H1 (cell line): Measurements from ENCODE around the gene XPNPEP2. TPM values are rescaled to one million over a fixed set of nuclear protein-coding genes. Genes with fewer than 3 reads are reported as not detected.

Source experiments
- CTCF ChIA-PET: fragments of 300-600 bp; sonication (Branson Sonifier 250); formaldehyde crosslinking; loops from one replicate; lab custom pipeline; 2021; ENCODE audit not compliant: partially characterized antibody; lab: Charles Lee
- POLR2A ChIA-PET: fragments of 300-600 bp; sonication (Branson Sonifier 250); formaldehyde crosslinking; loops from one replicate; lab custom pipeline; 2021; ENCODE audit warnings: inconsistent platforms; ENCODE audit not compliant: partially characterized antibody; lab: Charles Lee
- DNase-seq, 2 experiments: peaks; one replicate each; pipeline versions ENCODE4 v3.0.0 to v3.0.0-alpha.2; 2010 to 2022; ENCODE audit warnings: low spot score in 2 of 2, low read depth in 1 of 2, mixed read lengths in 1 of 2
- FAIRE-seq: peaks from 2 replicates; lab custom pipeline; 2011; peaks lifted over from hg19 to GRCh38; lab: Jason Lieb, UNC
- H2AFZ ChIP-seq: 2 replicates; pipeline ENCODE4 v1.8.1; 2012; ENCODE audit warnings: low read length, inconsistent platforms
- H2AK5ac ChIP-seq: 2 replicates; pipeline ENCODE4 v1.6.1; 2013; ENCODE audit warnings: low read depth, low read length
- H2BK120ac ChIP-seq: replicated peaks from 2 replicates; pipeline ENCODE3; 2013; ENCODE audit warnings: low read depth, low read length, inconsistent platforms
- H2BK12ac ChIP-seq: 2 replicates; pipeline ENCODE4 v1.6.1; 2013; ENCODE audit warnings: low read depth, low read length
- H2BK15ac ChIP-seq: 2 replicates; pipeline ENCODE4 v1.6.1; 2013; ENCODE audit warnings: low read length
- H2BK20ac ChIP-seq: 2 replicates; pipeline ENCODE4 v1.6.1; 2013; ENCODE audit warnings: low read length
- H2BK5ac ChIP-seq: 2 replicates; pipeline ENCODE4 v1.6.1; 2013; ENCODE audit warnings: low read depth, low read length
- H3K14ac ChIP-seq: 2 replicates; pipeline ENCODE4 v1.6.1; 2013; ENCODE audit warnings: inconsistent platforms; ENCODE audit not compliant: insufficient read length
- H3K18ac ChIP-seq: 2 replicates; pipeline ENCODE4 v1.6.1; 2013; ENCODE audit warnings: low read length; ENCODE audit errors: extremely low read depth
- H3K23ac ChIP-seq: 2 replicates; pipeline ENCODE4 v1.6.1; 2013; ENCODE audit warnings: inconsistent platforms; ENCODE audit not compliant: insufficient read length
- H3K23me2 ChIP-seq: 2 replicates; pipeline ENCODE4 v1.6.1; 2013; ENCODE audit warnings: low read depth, low read length
- H3K27ac ChIP-seq: 2 replicates; pipeline ENCODE4 v1.6.1; 2011; ENCODE audit warnings: low read depth, low read length, inconsistent platforms
- H3K27me3 ChIP-seq, 4 experiments: replicated peaks in 1 of 4; 1 replicate in 1 of 4; 2 replicates in 3 of 4; pipeline versions ENCODE4 v1.6.1 to v1.8.1; 2011 to 2013; ENCODE audit warnings: low read length in 3 of 4, mild to moderate bottlenecking in 3 of 4, inconsistent platforms in 2 of 4, mixed read lengths in 2 of 4, moderate library complexity in 1 of 4; ENCODE audit not compliant: control insufficient read depth in 3 of 4, insufficient read depth in 3 of 4; ENCODE audit errors: extremely low read depth in 1 of 4
- H3K36me3 ChIP-seq, 4 experiments: 2 replicates each; pipeline versions ENCODE4 v1.6.1 to v1.8.1; 2011 to 2013; ENCODE audit warnings: mild to moderate bottlenecking in 4 of 4, low read length in 3 of 4, moderate library complexity in 2 of 4, control low read depth in 1 of 4, inconsistent platforms in 1 of 4; ENCODE audit not compliant: insufficient read depth in 4 of 4, control insufficient read depth in 2 of 4
- H3K4ac ChIP-seq: replicated peaks from 2 replicates; pipeline ENCODE3; 2013; ENCODE audit warnings: low read length, low read depth, mixed read lengths, inconsistent platforms; ENCODE audit not compliant: insufficient read length
- H3K4me1 ChIP-seq, 4 experiments: replicated peaks in 1 of 4; 1 replicate in 1 of 4; 2 replicates in 3 of 4; pipeline versions ENCODE4 v1.6.1 to v1.8.1; 2011 to 2013; ENCODE audit warnings: low read length in 3 of 4, inconsistent platforms in 2 of 4, mixed read lengths in 1 of 4; ENCODE audit not compliant: insufficient read depth in 4 of 4, control insufficient read depth in 3 of 4
- H3K4me2 ChIP-seq, 2 experiments: 2 replicates each; pipeline versions ENCODE4 v1.6.1 to v1.8.1; 2011 to 2013; ENCODE audit warnings: low read depth in 2 of 2, low read length in 2 of 2, control low read depth in 1 of 2, inconsistent platforms in 1 of 2, mild to moderate bottlenecking in 1 of 2; ENCODE audit not compliant: insufficient read depth in 1 of 2
- H3K4me3 ChIP-seq, 4 experiments: fragments of 200-600, 300-600 bp in 1 of 4; sonication (generic), shearing (Covaris generic), sonication (Bioruptor Twin) in 1 of 4; 2 replicates each; pipeline versions ENCODE4 v1.5.1 to v1.8.1; 2011 to 2016; ENCODE audit warnings: low read length in 4 of 4, low read depth in 3 of 4, control low read depth in 2 of 4, inconsistent platforms in 2 of 4, mild to moderate bottlenecking in 2 of 4, mixed read lengths in 1 of 4, moderate library complexity in 1 of 4; ENCODE audit not compliant: insufficient read depth in 2 of 4; ENCODE audit errors: extremely low read depth in 1 of 4
- H3K56ac ChIP-seq: replicated peaks from 2 replicates; pipeline ENCODE3; 2013; ENCODE audit warnings: low read depth, mild to moderate bottlenecking, mixed read lengths, low read length, inconsistent platforms; ENCODE audit not compliant: insufficient read length
- H3K79me1 ChIP-seq: 2 replicates; pipeline ENCODE4 v1.6.1; 2013; ENCODE audit warnings: low read depth, low read length, control low read depth
- H3K79me2 ChIP-seq, 2 experiments: 2 replicates each; pipeline versions ENCODE4 v1.6.1 to v1.8.1; 2012 to 2013; ENCODE audit warnings: low read length in 2 of 2, mild to moderate bottlenecking in 2 of 2, inconsistent platforms in 1 of 2; ENCODE audit not compliant: insufficient read depth in 2 of 2, control insufficient read depth in 1 of 2
- H3K9ac ChIP-seq, 4 experiments: replicated peaks in 1 of 4; 1 replicate in 1 of 4; 2 replicates in 3 of 4; pipeline versions ENCODE4 v1.6.1 to v1.8.1; 2011 to 2013; ENCODE audit warnings: low read depth in 3 of 4, low read length in 3 of 4, control low read depth in 2 of 4, mild to moderate bottlenecking in 2 of 4, moderate library complexity in 2 of 4, inconsistent platforms in 1 of 4; ENCODE audit errors: extremely low read depth in 1 of 4
- H3K9me3 ChIP-seq, 2 experiments: 2 replicates each; pipeline versions ENCODE4 v1.6.1 to v1.8.1; 2012 to 2013; ENCODE audit warnings: mild to moderate bottlenecking in 2 of 2, moderate library complexity in 2 of 2, control low read depth in 1 of 2, inconsistent platforms in 1 of 2, low read depth in 1 of 2, low read length in 1 of 2, mixed read lengths in 1 of 2; ENCODE audit not compliant: insufficient read depth in 2 of 2
- H4K20me1 ChIP-seq, 2 experiments: replicated peaks in 1 of 2; 2 replicates each; pipeline versions ENCODE3 to v1.8.1; 2011 to 2013; ENCODE audit warnings: inconsistent platforms in 2 of 2, low read length in 2 of 2, mild to moderate bottlenecking in 1 of 2; ENCODE audit not compliant: insufficient read depth in 2 of 2, control insufficient read depth in 1 of 2
- H4K5ac ChIP-seq: 2 replicates; pipeline ENCODE4 v1.6.1; 2013; ENCODE audit warnings: low read length, low read depth, mixed read lengths, inconsistent platforms; ENCODE audit not compliant: insufficient read length
- H4K8ac ChIP-seq: 2 replicates; pipeline ENCODE4 v1.8.0; 2013; ENCODE audit warnings: mild to moderate bottlenecking, moderate library complexity, low read length, inconsistent platforms; ENCODE audit not compliant: insufficient read depth; ENCODE audit errors: extremely low read depth
- H4K91ac ChIP-seq: replicated peaks from 2 replicates; pipeline ENCODE3; 2013; ENCODE audit warnings: low read length, mixed read lengths, inconsistent platforms; ENCODE audit not compliant: insufficient read length
- BRCA1 ChIP-seq: IDR thresholded peaks from 2 replicates; pipeline ENCODE4 v1.6.1; 2012; ENCODE audit warnings: low read depth, low read length, improper control_type of control experiment
- RFX5 ChIP-seq: IDR thresholded peaks from 2 replicates; pipeline ENCODE4 v1.6.1; 2011; ENCODE audit warnings: low read depth, low read length, improper control_type of control experiment, borderline replicate concordance
- WGBS, 2 experiments: shearing (Covaris generic) in 1 of 2; methylation state at CpG; one replicate each; pipeline versions ENCODE4 v1.1.6 to v1.1.7; 2013 to 2015; ENCODE audit warnings: low lambda C conversion rate in 2 of 2, mixed read lengths in 2 of 2, inconsistent platforms in 1 of 2, low coverage in 1 of 2, missing lambda C conversion rate in 1 of 2; ENCODE audit not compliant: insufficient replicate concordance in 2 of 2, insufficient coverage in 1 of 2, insufficient read length in 1 of 2; ENCODE audit errors: extremely low coverage in 1 of 2, missing lambda C conversion rate in 1 of 2; 5-methylcytosine and 5-hydroxymethylcytosine counted together
- polyA plus RNA-seq, 7 experiments: library from polyadenylated mRNA; depleted of rRNA in 3 of 7; stranded (reverse) in 5 of 7; unstranded in 2 of 7; fragments of >200 nt in 5 of 7; fragments of 200-250 nt in 2 of 7; gene quantifications; 1 replicate in 5 of 7; 2 replicates in 1 of 7; 4 replicates in 1 of 7; pipeline versions ENCODE4 v1.2.1 to v1.2.3, GENCODE V29; 2011 to 2013; ENCODE audit warnings: missing spikeins in 2 of 7, mixed read lengths in 2 of 7
- total RNA-seq: library from RNA; stranded (reverse); fragmentation: NEBNext Ultra II Directional; extraction: Animal tissue kit (Norgen Biotek cat#: 25700); gene quantifications from 2 replicates; pipeline ENCODE4 v1.2.1, GENCODE V29; 2021

Gene XPNPEP2
- total and polyA plus RNA-seq, 2 of the 8 experiments (the other 6 are each of a cell fraction or from before 2014, with no cell fraction given) = 0.27 TPM; not detected in 1

DNA sequence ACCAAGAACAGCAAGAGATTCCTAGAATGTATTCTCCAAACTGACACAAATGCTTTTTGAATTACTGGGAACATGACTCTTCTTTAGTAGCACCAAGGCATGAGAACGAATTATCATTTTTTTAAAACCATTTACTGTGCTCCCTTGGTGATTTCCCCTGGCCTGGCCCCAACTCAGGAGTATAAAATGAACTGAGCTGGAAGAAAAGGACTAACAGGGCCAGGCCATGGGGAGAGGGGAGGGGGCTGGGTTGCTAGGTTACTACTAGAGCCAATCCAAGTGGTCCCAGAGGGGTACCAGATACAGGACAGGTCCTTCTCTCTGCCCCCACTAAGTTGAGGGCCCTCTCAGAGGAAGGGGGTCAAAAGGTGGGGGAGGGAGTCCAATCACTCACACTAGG is 64.1 kb downstream of the XPNPEP2 start:
- Histone ChIP-seq H3K18ac (no peak overlapping the region), H3K14ac (no peak overlapping the region), H3K23me2 (no peaks in the 10 kb centered on the region), H4K5ac (no peak overlapping the region), H3K4ac (no peak overlapping the region), H2BK120ac (no peak overlapping the region), H2BK12ac (no peak overlapping the region), H3K36me3 (peaks cover 0 to 7% (median 4%) of the 10 kb centered on the region in 4 experiments; a peak in 3 of 8 replicates), H2AK5ac (no peak overlapping the region), H2BK20ac (no peak overlapping the region), H3K9me3 (no peaks in the 10 kb centered on the region), H3K79me1 (no peaks in the 10 kb centered on the region), H3K9ac (no peak overlapping the region), H2BK15ac (no peak overlapping the region), H3K27me3 (no peaks in the 10 kb centered on the region), H3K4me1 (no peaks in the 10 kb centered on the region), H3K4me3 (no peak overlapping the region), H4K20me1 (no peaks in the 10 kb centered on the region), H3K79me2 (no peaks in the 10 kb centered on the region), H3K23ac (no peak overlapping the region), H3K4me2 (no peak overlapping the region), H2BK5ac (no peak overlapping the region), H3K56ac (no peak overlapping the region), H4K91ac (no peak overlapping the region), H3K27ac (no peak overlapping the region), H2AFZ (no peak overlapping the region), H4K8ac (no peak overlapping the region)
- WGBS, 2 experiments = 86% methylated on average over 1 of the region's 1 CpG; no CpG with 5 or more reads in 1 of the 2 experiments
- POLR2A ChIA-PET = no interaction called here
- TF ChIP-seq RFX5 (no peak), BRCA1 (no peak)
- CTCF ChIA-PET = interaction anchor here (1.0 kb wide), 1 partner anchor 14 kb away, joined by 3 read pairs; no protein-coding TSS in a partner anchor
- FAIRE-seq (no peak), DNase-seq (no peak)
